ENCODE results near the gene MGLL. TPM values are rescaled to one million over a fixed set of nuclear protein-coding genes. Genes with fewer than 3 reads are reported as not detected.
A peak's percentile ranks its signal among the peaks of the same experiment; 100 is the strongest.

MGLL gene
- total and polyA plus RNA-seq, 9 of the 15 experiments (the other 6 are each of a cell fraction or from before 2014, with no cell fraction given), result 0.12 to 0.32 (median 0.18) TPM; not detected in 6

DNA sequence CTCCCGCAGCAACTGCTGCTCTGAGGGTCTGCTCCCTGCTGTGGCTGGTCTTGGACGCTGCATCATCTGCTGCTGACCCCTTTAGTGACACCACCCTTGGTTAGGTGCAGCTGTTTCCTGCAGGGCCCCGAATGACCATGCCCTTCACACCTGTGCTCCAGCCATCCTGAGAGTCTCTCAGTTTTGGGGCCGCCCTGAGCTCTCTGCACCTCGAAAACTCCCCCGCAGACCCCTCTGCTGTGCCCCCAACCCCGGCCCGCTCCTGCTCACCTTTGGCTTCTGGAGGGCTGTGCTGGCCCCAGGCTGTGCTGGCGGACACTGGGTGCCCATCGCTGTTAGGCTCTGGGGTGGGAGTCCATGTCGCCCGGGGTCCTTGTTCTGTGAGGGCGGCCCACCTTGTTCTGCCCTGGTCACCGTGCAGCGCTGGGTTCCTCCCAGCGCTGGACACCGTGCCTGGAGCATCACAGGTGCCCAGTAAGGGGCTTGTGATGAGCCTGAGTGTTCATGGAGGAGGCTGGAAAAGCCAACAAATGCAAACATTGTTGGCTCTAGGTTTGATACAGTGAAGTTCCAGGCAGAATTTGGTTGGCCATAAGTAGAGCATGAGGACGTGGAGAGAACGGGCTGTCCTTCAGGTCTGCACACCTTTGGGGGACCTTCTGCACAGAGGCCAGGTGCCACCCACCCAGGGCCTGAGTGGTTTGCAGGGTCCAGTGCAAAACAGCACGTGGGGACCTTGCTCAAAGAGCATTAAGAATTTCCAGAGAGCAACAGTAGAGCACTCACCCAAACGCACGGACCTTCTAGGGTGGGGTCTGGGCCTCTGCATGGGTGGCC is 137.2 kb downstream of the MGLL start:
- Histone ChIP-seq H4K20me1 (replicated peaks; ENCODE audit: control insufficient read depth, insufficient read depth, low read length) (no peaks in the 10 kb centered on the region), H3K9me3 (replicated peaks; ENCODE audit: control insufficient read depth, insufficient read depth, low read depth, low read length) (no peaks in the 10 kb centered on the region), H3K36me3 (ENCODE audit: control insufficient read depth, insufficient read depth, low read length) (no peaks in the 10 kb centered on the region), H3K9me1 (ENCODE audit: control insufficient read depth, insufficient read depth, low read length) (no peaks in the 10 kb centered on the region), H3K4me3 (no peak overlapping the region), H3K9ac (ENCODE audit: insufficient read depth in 1 of 2, low read depth in 2 of 2, low read length in 2 of 2) (no peak overlapping the region), H2AFZ (ENCODE audit: low read depth, low read length) (no peak overlapping the region), H3K79me2 (ENCODE audit: control insufficient read depth, insufficient read depth, low read length) (no peaks in the 10 kb centered on the region), H3K4me2 (ENCODE audit: insufficient read depth, low read length) (no peak overlapping the region), H3K27me3 (ENCODE audit: control insufficient read depth in 2 of 2, insufficient read depth in 2 of 2, low read length in 2 of 2) (peaks cover 0 to 10% of the 10 kb centered on the region in 2 experiments; a peak in 4 of 5 replicates), H3K27ac (ENCODE audit: extremely low read depth, low read depth, low read length) (no peak overlapping the region), H3K4me1 (replicated peaks in 1 of 2; ENCODE audit: control insufficient read depth in 2 of 2, insufficient read depth in 2 of 2, low read length in 2 of 2) (peaks cover 0 to 3% of the 10 kb centered on the region in 2 experiments; a peak in 2 of 5 replicates)
- WGBS (ENCODE audit: insufficient coverage, low coverage, missing lambda C conversion rate), result 10% methylated on average over 21 of the region's 22 CpGs
- no TSS peak for BruUV-seq (replicated peaks)
- TF ChIP-seq SRSF7 (optimal IDR thresholded peaks at IDR 0.05; ENCODE audit: low read depth, low read length) (no peak), ZNF41 (CRISPR knock-in tag; conservative IDR thresholded peaks at IDR 0.05) (no peak), CCNT2 (IDR thresholded peaks at IDR 0.05; ENCODE audit: borderline replicate concordance, extremely low read depth, insufficient read length, low read depth, low read length) (no peak), TARDBP (IDR thresholded peaks at IDR 0.05) (no peak), CBX5 (IDR thresholded peaks at IDR 0.05; ENCODE audit: borderline replicate concordance, low read depth) (no peak)
- TF ChIP-seq, protein P1, sequence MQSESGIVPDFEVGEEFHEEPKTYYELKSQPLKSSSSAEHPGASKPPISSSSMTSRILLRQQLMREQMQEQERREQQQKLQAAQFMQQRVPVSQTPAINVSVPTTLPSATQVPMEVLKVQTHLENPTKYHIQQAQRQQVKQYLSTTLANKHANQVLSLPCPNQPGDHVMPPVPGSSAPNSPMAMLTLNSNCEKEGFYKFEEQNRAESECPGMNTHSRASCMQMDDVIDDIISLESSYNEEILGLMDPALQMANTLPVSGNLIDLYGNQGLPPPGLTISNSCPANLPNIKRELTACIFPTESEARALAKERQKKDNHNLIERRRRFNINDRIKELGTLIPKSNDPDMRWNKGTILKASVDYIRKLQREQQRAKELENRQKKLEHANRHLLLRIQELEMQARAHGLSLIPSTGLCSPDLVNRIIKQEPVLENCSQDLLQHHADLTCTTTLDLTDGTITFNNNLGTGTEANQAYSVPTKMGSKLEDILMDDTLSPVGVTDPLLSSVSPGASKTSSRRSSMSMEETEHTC (IDR thresholded peaks at IDR 0.05), result no peak
- TF ChIP-seq, protein P2, sequence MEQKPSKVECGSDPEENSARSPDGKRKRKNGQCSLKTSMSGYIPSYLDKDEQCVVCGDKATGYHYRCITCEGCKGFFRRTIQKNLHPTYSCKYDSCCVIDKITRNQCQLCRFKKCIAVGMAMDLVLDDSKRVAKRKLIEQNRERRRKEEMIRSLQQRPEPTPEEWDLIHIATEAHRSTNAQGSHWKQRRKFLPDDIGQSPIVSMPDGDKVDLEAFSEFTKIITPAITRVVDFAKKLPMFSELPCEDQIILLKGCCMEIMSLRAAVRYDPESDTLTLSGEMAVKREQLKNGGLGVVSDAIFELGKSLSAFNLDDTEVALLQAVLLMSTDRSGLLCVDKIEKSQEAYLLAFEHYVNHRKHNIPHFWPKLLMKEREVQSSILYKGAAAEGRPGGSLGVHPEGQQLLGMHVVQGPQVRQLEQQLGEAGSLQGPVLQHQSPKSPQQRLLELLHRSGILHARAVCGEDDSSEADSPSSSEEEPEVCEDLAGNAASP (IDR thresholded peaks at IDR 0.05), result no peak
- no peak for DNase-seq (ENCODE audit: extremely low read depth in 1 of 4, low spot score in 3 of 4)
- peak; percentile 77 for ATAC-seq
- POLR2A ChIA-PET, result no interaction called here
- FAIRE-seq, result no peak
- intact Hi-C loops (cut with micrococcal nuclease), result loop anchor here (10.0 kb wide), 1 partner anchor 280 kb away; no protein-coding TSS in a partner anchor
- CTCF ChIA-PET (ENCODE audit: low intra/inter-chr PET ratio), result no interaction called here
- in situ Hi-C loops (cut with MboI), result no loop called here
